ENCODE data around the gene DCBLD2. TPM values are rescaled to one million over a fixed set of nuclear protein-coding genes. Genes with fewer than 3 reads are reported as not detected.

Gene DCBLD2
- total and polyA plus RNA-seq, 2 experiments from 2014 or later, result 16.8 to 27.9 TPM

GRCh38 chr3:98764472-98764884 is 137.0 kb downstream of the DCBLD2 start:
- Histone ChIP-seq H2AFZ (no peak overlapping the region), H3K36me3 (replicated peaks; ENCODE audit: insufficient read depth, low read depth) (no peaks in the 10 kb centered on the region), H3K79me2 (no peaks in the 10 kb centered on the region), H3K9me2 (replicated peaks; ENCODE audit: insufficient read depth) (no peaks in the 10 kb centered on the region), H3K9me3 (ENCODE audit: low read depth) (no peaks in the 10 kb centered on the region), H3K27ac (no peak overlapping the region), H3K4me1 (ENCODE audit: insufficient read depth) (no peaks in the 10 kb centered on the region), H3K27me3 (no peaks in the 10 kb centered on the region), H3K4me3 (no peak overlapping the region), H3K4me2 (no peak overlapping the region), H4K20me1 (ENCODE audit: insufficient read depth, poor library complexity, severe bottlenecking) (no peaks in the 10 kb centered on the region)
- WGBS (ENCODE audit: low lambda C conversion rate, missing lambda C conversion rate), result 61% methylated on average over 4 of the region's 4 CpGs
- DNase-seq (ENCODE audit: low spot score), result no peak
- TF ChIP-seq CTCF (IDR thresholded peaks at IDR 0.05; ENCODE audit: poor library complexity) (no peak), EZH2phosphoT487 (IDR thresholded peaks at IDR 0.05; ENCODE audit: low read depth, severe bottlenecking, unreplicated experiment) (no peak)

GRCh38 chr3:98763819-98764418 is 137.6 kb downstream of the DCBLD2 start:
- Histone ChIP-seq H3K27ac (no peak overlapping the region), H3K9me3 (ENCODE audit: low read depth) (no peaks in the 10 kb centered on the region), H3K4me1 (ENCODE audit: insufficient read depth) (no peaks in the 10 kb centered on the region), H3K9me2 (replicated peaks; ENCODE audit: insufficient read depth) (no peaks in the 10 kb centered on the region), H3K79me2 (no peaks in the 10 kb centered on the region), H3K4me2 (no peak overlapping the region), H3K27me3 (no peaks in the 10 kb centered on the region), H3K4me3 (no peak overlapping the region), H3K36me3 (replicated peaks; ENCODE audit: insufficient read depth, low read depth) (no peaks in the 10 kb centered on the region), H2AFZ (no peak overlapping the region), H4K20me1 (ENCODE audit: insufficient read depth, poor library complexity, severe bottlenecking) (no peaks in the 10 kb centered on the region)
- no peak for TF ChIP-seq CTCF (IDR thresholded peaks at IDR 0.05; ENCODE audit: poor library complexity)
- no peak for TF ChIP-seq EZH2phosphoT487 (IDR thresholded peaks at IDR 0.05; ENCODE audit: low read depth, severe bottlenecking, unreplicated experiment)
- no peak for TF ChIP-seq EZH2 (IDR thresholded peaks at IDR 0.05; ENCODE audit: borderline replicate concordance)
- WGBS (ENCODE audit: low lambda C conversion rate, missing lambda C conversion rate), result 74% methylated on average over 5 of the region's 5 CpGs
- DNase-seq (ENCODE audit: low spot score), result no peak

GRCh38 chr3:98763076-98763475 is 138.4 kb downstream of the DCBLD2 start, which contains the start of gene ST3GAL6:
Gene ST3GAL6 (plus strand): TSS chr3:98763340. CDS start chr3:98768441, 5,101 bp downstream.
- 96% methylated on average over 1 of the region's 1 CpG for WGBS (ENCODE audit: low lambda C conversion rate, missing lambda C conversion rate)
- H3K4me1 ChIP-seq (ENCODE audit: insufficient read depth), result peaks cover 2% of the 10 kb centered on the region
- TF ChIP-seq CTCF (IDR thresholded peaks at IDR 0.05; ENCODE audit: poor library complexity) (no peak), EZH2phosphoT487 (IDR thresholded peaks at IDR 0.05; ENCODE audit: low read depth, severe bottlenecking, unreplicated experiment) (no peak), EZH2 (IDR thresholded peaks at IDR 0.05; ENCODE audit: borderline replicate concordance) (no peak)
- H3K4me3 ChIP-seq, result no peak within 1 kb of the TSS
- H3K4me2 ChIP-seq, result no peak within 1 kb of the TSS
- H3K27ac ChIP-seq, result no peak within 1 kb of the TSS
- no peak for DNase-seq (ENCODE audit: low spot score)
- no peak within 1 kb of the TSS for H2AFZ ChIP-seq
- H3K36me3 ChIP-seq (replicated peaks; ENCODE audit: insufficient read depth, low read depth), result no peaks in the 10 kb centered on the region
- no peaks in the 10 kb centered on the region for H3K27me3 ChIP-seq
- H4K20me1 ChIP-seq (ENCODE audit: insufficient read depth, poor library complexity, severe bottlenecking), result no peaks in the 10 kb centered on the region
- H3K9me2 ChIP-seq (replicated peaks; ENCODE audit: insufficient read depth), result no peaks in the 10 kb centered on the region
- no peaks in the 10 kb centered on the region for H3K79me2 ChIP-seq
- no peaks in the 10 kb centered on the region for H3K9me3 ChIP-seq (ENCODE audit: low read depth)

All from hepatocyte (in vitro differentiated cells).